ACHN (cell line): ENCODE data around the gene CYB5R3.
A peak's percentile ranks its signal among the peaks of the same experiment; 100 is the strongest.
"Not testable (repeated sequence)": the region's sequence is repeated elsewhere in the genome, so short reads cannot be mapped to it uniquely, and the experiment has no call there.

Source experiments
- DNase-seq: peaks from one replicate; pipeline ENCODE4 v3.0.0-alpha.2; 2015
- in situ Hi-C: cut with HindIII; loops from 2 replicates; pipeline ENCODE4 v1.10.0; 2017; ENCODE audit warnings: low sequenced_read_pairs, low pct_ligation_motif_present, low pct_unique_long_range_greater_than_20kb

The CYB5R3 gene

GRCh38 chr22:42614312-42615091 is 34.7 kb downstream of the CYB5R3 start, which contains the start of gene POLDIP3:
Gene POLDIP3 (minus strand): TSS chr22:42614883. CDS start chr22:42614857, 26 bp downstream.
- peak; percentile 95 for DNase-seq
- in situ Hi-C loops = no loop called here

DNA sequence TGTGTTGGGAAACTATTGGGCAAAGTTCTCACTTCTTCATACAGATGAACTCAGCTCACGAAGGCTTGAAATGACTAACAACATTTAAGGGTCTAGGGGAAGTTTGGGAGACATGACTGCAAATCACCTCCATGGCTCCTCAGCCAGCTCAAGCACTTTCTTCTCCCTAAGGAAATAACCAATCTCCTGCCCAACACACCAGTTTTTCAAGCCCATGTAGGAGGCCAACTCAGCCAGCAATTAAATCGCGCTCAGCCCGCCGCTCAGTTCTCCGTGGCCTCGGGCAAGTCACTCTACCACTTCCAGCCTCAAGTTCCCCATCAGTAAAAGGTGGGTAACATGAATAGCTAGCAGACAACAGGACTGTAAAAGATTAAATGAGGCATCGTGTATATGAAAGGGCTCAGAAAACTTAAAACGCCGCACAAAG is 35.3 kb downstream of the CYB5R3 start:
- no peak for DNase-seq
- in situ Hi-C loops = no loop called here

DNA sequence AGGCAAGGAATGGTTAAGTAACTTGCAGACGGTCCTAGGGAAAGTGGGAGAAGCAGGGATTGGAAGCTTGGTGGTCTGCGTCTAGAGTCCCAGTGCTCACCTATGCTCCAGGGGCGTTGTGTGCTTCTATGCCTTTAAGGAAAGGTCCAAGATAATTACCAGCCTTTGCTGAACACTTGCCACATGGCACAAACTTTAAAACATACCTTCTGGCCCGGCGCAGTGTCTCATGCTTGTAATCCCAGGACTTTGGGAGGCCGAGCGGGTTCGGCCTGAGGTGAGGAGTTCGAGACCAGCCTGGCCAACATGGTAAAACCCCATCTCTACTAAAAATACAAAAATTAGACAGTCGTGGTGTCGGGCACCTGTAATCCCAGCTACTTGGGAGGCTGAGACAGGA is 36.9 kb downstream of the CYB5R3 start:
- DNase-seq = no peak
- in situ Hi-C loops = no loop called here

DNA sequence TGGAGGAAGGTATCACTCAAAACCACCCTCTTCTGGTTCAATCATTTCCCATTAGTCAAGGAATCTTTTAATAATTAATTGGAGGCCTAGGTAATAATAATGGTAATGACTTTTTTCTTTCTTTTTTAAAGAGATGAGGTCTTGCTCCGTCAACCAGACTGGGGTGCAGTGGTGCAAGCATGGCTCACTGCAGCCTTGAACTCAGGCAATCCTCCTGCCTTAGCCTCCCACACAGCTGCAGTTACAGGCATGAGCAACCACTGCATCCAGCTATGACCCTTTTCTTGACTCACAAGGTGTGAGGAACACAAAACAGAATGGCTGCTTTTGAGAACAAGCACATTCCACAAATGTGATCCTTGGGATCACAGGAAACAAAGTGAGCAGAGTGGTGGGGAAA is 38.1 kb downstream of the CYB5R3 start:
- in situ Hi-C loops = no loop called here
- DNase-seq = no peak

DNA sequence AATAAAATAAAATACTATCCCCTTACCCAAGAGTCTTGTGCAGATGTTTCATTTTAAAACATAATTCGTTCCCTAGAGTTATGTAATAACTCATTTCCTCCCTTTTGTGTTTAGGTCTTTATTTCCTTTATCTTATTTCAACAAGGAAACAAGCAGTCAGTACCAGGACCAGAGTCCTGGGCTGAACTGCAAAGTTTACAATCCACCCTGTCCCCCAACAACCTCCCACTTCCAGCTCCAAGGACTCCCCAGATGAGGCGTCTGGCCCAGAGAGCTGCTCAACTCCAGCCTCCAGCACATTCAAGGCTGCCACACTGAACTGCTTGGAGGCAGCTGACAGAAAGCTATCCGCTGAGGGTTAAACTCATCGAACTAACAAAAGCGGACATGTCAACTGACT is 39.0 kb downstream of the CYB5R3 start:
- no peak for DNase-seq
- in situ Hi-C loops = no loop called here

GRCh38 chr22:42608823-42609361 is 40.3 kb downstream of the CYB5R3 start:
- DNase-seq = peak; percentile 56
- in situ Hi-C loops = no loop called here

DNA sequence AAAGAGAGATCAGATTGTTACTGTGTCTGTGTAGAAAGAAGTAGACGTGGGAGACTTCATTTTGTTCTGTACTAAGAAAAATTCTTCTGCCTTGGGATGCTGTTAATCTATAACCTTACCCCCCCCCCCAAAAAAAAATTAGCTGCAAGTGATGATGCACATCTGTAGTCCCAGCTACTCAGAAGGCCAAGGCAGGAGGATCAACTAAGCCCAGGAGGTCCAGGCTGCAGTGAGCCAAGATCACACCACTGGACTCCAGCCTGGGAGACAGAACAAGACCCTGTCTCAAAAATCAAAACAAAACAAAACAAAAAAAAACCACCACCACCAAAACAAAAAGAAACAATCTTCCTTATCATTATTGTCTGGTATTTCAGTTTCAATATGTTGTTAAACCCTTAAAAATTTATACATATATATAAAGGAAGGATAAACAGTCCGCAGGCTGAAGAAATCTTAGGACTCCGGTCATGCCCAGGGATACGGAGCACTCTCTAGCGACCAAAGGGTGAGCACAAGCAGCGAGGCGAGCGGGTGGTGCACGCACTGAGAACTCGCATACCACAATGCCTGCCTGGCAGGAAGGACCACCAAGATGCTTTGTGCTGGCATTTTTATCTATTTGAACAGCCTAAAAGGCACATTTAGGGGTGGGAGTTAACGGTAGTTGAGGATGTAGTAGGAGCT is 40.9 kb downstream of the CYB5R3 start:
- in situ Hi-C loops = no loop called here

DNA sequence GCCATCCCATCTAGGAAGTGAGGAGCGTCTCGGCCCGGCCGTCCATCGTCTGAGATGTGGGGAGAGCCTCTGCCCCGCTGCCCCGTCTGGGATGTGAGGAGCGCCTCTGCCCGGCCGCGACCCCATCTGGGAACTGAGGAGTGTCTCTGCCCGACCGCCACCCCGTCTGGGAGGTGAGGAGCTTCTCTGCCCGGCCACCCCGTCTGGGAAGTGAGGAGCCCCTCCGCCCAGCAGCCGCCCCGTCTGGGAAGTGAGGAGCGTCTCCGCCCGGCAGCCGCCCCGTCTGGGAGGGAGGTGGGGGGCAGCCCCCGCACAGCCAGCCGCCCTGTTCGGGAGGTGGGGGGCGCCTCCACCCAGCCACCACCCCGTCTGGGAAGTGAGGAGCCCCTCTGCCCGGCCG is 41.6 kb downstream of the CYB5R3 start:
- DNase-seq, in situ Hi-C loops: not testable (repeated sequence)

More for the DNA sequence above, 40.9 kb downstream of the CYB5R3 start:
- no peak for DNase-seq

- in situ Hi-C loops = no loop called here
- peak; percentile 47 for DNase-seq
Observed at GRCh38 chr22:42604403-42604802, 44.8 kb downstream of the CYB5R3 start.

DNA sequence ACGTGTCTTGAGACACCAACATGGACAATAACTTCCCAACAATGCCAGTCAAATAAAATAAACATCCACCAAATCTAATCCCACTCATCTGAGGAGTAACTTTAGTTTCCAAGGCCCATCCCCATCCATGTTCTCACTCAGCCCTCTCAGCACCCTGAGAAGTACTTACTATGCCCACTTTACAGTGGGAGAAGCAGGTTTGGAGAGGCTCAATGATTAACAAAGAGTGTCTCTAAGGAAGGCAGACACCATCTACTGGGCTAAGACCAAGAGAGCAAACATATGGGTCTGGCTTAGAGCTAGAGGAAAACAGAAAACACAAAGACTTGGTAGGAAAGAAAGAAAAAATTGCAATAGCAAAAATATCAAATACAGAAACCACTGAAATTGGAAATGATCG is 45.8 kb downstream of the CYB5R3 start:
- in situ Hi-C loops = no loop called here
- peak; percentile 19 for DNase-seq

DNA sequence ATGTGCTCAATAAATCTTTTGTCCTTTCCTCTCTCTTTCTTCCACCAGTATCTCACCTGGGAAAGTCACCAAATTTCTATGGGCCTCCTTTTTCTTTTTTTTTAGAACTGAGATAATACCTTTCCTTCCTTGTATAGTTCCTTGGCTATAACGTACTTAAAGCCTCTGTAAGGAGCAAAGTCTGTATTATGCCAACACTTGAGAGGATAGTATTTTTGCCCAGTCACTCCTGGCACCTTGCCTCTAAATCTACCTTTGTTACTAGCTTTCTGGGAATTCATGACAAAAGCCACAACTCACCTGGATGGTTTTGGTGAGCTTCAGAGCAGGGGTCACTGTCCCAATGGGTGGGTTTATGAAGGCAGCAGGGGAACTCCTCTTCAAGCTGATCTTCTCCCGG is 46.7 kb downstream of the CYB5R3 start:
- in situ Hi-C loops = no loop called here
- DNase-seq = no peak

DNA sequence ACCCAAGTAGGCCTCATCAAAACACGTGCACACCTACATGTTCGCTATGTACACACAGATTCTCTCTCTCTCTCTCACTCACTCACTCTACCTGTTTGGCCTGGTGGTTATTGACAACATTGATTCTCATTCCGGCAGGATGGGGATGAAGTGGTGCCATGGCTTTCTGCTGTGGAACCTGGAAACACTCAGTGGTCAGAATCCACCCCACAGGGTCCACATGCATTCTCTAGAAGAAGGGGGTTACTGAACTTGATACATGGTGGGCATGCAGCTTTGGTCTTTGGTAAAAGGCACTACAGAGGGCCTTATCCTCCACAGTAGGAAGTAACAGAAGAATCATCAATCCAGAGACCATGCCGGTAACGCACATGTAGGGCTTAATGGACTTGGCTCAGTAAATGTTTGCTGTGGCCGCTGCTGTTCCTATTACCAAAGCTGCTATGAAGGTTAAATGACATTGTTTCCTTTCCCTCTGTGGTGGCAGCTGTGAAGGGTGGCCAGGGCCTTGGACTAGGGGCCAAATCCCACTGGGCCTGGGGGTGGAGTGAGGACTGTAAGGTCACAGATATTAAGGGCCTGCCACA is 47.2 kb downstream of the CYB5R3 start:
- no peak for DNase-seq
- in situ Hi-C loops = no loop called here

DNA sequence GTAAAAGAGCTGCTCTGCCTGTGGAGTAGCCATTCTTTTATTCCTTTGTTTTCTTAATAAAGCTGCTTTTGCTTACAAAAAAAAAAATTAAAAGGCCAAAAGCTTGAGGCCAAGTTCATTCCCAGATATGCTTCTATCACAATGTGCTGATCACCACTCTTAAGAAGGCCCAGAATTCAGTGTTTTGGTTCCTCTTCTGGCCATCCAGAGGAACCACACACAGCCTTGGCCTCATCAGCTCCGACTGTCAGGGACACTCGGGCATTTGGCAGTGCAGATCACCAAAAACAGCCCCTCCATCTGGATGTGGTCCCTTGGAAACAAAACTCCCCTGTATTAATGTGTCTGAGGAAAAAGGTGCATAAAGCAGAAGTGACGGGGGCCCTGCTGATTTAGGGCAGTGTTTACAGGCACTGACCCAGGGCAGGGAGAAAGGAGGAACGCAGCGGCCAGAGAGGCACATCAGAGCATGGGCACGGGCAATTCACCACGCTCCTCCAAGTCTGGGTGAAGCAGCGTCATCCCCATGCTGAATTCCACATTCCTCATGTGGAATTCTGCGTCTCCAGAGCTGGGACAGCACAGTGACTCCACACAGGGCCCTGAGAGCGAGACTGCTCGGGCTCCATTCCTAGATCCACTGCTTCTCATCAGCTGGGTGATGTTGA is 52.2 kb downstream of the CYB5R3 start:
- in situ Hi-C loops = no loop called here
- no peak for DNase-seq

DNA sequence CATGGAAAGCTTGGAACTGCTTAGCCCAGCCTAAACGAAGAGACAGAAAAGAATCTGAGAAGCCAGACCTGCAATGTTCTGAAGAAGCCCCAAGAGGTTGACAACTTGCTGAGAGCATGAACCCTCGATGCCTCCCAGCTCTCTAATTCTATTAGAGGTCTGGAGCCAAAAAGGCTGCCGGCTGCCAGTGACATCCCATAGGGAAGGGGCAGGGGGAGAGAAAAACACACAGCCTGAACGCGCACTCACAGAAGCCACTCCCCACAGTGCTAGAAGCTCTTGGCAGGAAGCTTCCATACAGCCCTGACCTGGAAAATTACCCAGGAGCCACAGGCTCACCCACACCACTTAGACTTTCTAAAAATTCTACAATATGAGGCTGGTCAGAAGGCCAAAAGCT is 52.9 kb downstream of the CYB5R3 start:
- in situ Hi-C loops = no loop called here
- DNase-seq = no peak

- in situ Hi-C loops = no loop called here
- DNase-seq = no peak
Observed at GRCh38 chr22:42595434-42595833, 53.8 kb downstream of the CYB5R3 start.

DNA sequence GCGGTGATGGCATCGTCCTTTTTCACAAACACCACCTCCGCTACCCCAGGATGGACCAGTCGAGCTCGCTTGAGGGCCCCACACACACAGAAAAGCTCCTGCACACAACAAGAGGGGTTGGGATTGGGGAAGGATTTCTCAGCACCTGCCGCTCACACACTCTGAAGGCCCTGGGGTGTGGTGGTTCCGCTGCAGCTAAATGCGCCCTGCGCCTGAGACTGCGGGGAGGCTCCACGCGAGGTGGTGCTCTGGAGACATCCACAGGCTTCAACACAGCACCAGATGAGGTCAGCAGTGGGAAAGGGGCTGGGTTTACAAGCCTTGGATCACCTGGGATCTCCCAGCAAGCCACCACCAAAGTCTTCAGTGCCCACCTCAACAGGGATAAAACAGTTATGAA is 57.2 kb downstream of the CYB5R3 start:
- no peak for DNase-seq
- in situ Hi-C loops = no loop called here

- DNase-seq = no peak
- in situ Hi-C loops = no loop called here
Observed at GRCh38 chr22:42587588-42588175, 61.5 kb downstream of the CYB5R3 start.

- in situ Hi-C loops = no loop called here
- no peak for DNase-seq
Observed at GRCh38 chr22:42586381-42586780, 62.8 kb downstream of the CYB5R3 start.

GRCh38 chr22:42585096-42585495 is 64.1 kb downstream of the CYB5R3 start:
- in situ Hi-C loops = no loop called here

More at GRCh38 chr22:42585096-42585495, 64.1 kb downstream of the CYB5R3 start:
- DNase-seq = no peak
